Mammary epithelial cell (primary cell): ENCODE results near the gene ARFGAP1.

Source experiments
- CTCF ChIP-seq, 2 donors: IDR thresholded peaks in 1 of 2; conservative IDR thresholded peaks in 1 of 2; 2 replicates each; pipeline ENCODE4 v1.5.1; 2011 to 2012; ENCODE audit warnings: inconsistent platforms in 2 of 2, low read length in 2 of 2, mild to moderate bottlenecking in 2 of 2, control low read depth in 1 of 2, low read depth in 1 of 2; ENCODE audit not compliant: insufficient read depth in 1 of 2; ENCODE audit errors: extremely low read depth in 1 of 2
- EZH2 ChIP-seq: IDR thresholded peaks from 2 replicates; pipeline ENCODE4 v1.6.1; 2012; ENCODE audit warnings: low read length, inconsistent platforms, borderline replicate concordance

- TF ChIP-seq CTCF (conservative IDR thresholded peaks at IDR 0.05 in 1 of 2, IDR thresholded peaks at IDR 0.05 in 1 of 2; ENCODE audit: extremely low read depth in 1 of 2, insufficient read depth in 1 of 2, low read depth in 1 of 2, low read length in 2 of 2) (no peak), EZH2 (no peak)
Observed at GRCh38 chr20:63327231-63327745, 54.7 kb downstream of the ARFGAP1 start.
